Peyer's patch (tissue), 4 donors: ENCODE data around the gene HS6ST3. TPM values are rescaled to one million over a fixed set of nuclear protein-coding genes. Genes with fewer than 3 reads are reported as not detected.

Experiments used
- DNase-seq, 3 donors: peaks; one replicate each; pipeline ENCODE4 v3.0.0-alpha.2; 2017 to 2019
- H3K27ac ChIP-seq, 4 donors: fragments of 200-600 bp; sonication (generic); one replicate each; pipeline ENCODE4 v1.5.1; 2016 to 2019
- H3K27me3 ChIP-seq, 2 donors: fragments of 200-600 bp; sonication (generic); one replicate each; pipeline ENCODE4 v1.5.1; 2019
- H3K36me3 ChIP-seq, 3 donors: fragments of 200-600 bp; sonication (generic); one replicate each; pipeline ENCODE4 v1.5.1; 2016 to 2019
- H3K4me1 ChIP-seq, 4 donors: fragments of 200-600 bp; sonication (generic); one replicate each; pipeline ENCODE4 v1.5.1; 2016 to 2019
- H3K4me3 ChIP-seq, 4 donors: fragments of 200-600 bp; sonication (generic); 1 replicate in 3 of 4; 2 replicates in 1 of 4; pipeline ENCODE4 v1.5.1; 2016 to 2019; ENCODE audit warnings: mild to moderate bottlenecking in 1 of 4
- H3K9me3 ChIP-seq, 4 donors: fragments of 200-600 bp; sonication (generic); one replicate each; pipeline ENCODE4 v1.5.1; 2016 to 2019; ENCODE audit warnings: mild to moderate bottlenecking in 1 of 4
- POLR2A ChIP-seq, 2 donors: fragments of 450-650 bp; IDR thresholded peaks; one replicate each; pipeline ENCODE4 v1.5.1; 2017; ENCODE audit warnings: antibody characterized with exemption in 2 of 2, mild to moderate bottlenecking in 2 of 2, moderate library complexity in 2 of 2
- total RNA-seq, 4 donors: library from RNA; depleted of rRNA; stranded (reverse); fragments of >200 nt; gene quantifications; one replicate each; pipeline ENCODE4 v1.1.0, GENCODE V29; 2016
- TF ChIP-seq, protein P1 (sequence below), 6 experiments: fragments of 450-650 bp in 4 of 6; fragments of 200-600 bp in 2 of 6; sonication (generic) in 1 of 6; IDR thresholded peaks; one replicate each; pipeline ENCODE4 v1.5.1; 2017 to 2019; ENCODE audit warnings: antibody characterized with exemption in 6 of 6, mild to moderate bottlenecking in 3 of 6, moderate library complexity in 1 of 6

The HS6ST3 gene
- total RNA-seq, 4 donors from 2014 or later: 0.09 TPM; not detected in 3

DNA sequence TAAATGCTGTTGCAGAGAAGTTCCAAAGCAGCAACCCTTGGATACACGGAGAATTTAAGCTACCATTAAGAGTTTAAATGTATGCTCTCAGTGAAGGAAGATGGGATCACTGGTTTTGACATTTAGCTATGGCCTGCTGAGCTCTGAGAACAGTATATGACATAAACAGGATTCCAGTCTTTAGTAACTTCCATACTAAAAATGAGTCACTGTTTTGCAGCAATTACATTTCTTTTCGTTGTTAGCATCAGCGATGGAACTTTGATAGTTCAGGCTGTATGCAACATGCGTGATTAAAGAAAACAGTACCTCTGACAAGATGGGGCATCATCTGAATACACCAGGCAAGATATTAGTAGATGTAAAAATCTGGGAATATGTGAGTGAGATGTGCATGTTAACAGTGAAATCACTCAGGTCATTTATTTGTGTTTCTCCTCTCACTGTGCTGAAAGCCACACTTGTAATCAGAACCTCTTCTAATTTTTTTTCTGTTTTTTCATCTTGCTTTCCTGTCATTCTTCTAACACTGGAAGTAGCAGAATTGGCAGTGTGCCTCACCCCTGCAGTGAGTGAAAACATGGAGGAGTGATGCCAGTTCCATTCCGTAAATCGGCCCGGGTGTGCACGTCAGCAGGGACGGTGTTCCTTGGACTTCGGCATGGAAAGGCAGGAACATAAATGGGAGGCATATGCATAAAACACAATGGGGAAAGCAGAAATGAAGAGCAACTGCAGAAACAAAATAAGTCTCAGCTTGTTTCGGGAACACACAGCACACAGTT, 542.8 kb downstream of the HS6ST3 start:
- H3K4me1 ChIP-seq: no peaks in the 10 kb centered on the region
- no peaks in the 10 kb centered on the region for H3K27me3 ChIP-seq
- H3K36me3 ChIP-seq: no peaks in the 10 kb centered on the region
- no peak overlapping the region for H3K4me3 ChIP-seq
- DNase-seq: no peak
- TF ChIP-seq POLR2A (IDR thresholded peaks at IDR 0.05): no peak
- TF ChIP-seq, protein P1, sequence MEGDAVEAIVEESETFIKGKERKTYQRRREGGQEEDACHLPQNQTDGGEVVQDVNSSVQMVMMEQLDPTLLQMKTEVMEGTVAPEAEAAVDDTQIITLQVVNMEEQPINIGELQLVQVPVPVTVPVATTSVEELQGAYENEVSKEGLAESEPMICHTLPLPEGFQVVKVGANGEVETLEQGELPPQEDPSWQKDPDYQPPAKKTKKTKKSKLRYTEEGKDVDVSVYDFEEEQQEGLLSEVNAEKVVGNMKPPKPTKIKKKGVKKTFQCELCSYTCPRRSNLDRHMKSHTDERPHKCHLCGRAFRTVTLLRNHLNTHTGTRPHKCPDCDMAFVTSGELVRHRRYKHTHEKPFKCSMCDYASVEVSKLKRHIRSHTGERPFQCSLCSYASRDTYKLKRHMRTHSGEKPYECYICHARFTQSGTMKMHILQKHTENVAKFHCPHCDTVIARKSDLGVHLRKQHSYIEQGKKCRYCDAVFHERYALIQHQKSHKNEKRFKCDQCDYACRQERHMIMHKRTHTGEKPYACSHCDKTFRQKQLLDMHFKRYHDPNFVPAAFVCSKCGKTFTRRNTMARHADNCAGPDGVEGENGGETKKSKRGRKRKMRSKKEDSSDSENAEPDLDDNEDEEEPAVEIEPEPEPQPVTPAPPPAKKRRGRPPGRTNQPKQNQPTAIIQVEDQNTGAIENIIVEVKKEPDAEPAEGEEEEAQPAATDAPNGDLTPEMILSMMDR (IDR thresholded peaks at IDR 0.05): no peak
- H3K27ac ChIP-seq: no peak overlapping the region
- no peaks in the 10 kb centered on the region for H3K9me3 ChIP-seq

DNA sequence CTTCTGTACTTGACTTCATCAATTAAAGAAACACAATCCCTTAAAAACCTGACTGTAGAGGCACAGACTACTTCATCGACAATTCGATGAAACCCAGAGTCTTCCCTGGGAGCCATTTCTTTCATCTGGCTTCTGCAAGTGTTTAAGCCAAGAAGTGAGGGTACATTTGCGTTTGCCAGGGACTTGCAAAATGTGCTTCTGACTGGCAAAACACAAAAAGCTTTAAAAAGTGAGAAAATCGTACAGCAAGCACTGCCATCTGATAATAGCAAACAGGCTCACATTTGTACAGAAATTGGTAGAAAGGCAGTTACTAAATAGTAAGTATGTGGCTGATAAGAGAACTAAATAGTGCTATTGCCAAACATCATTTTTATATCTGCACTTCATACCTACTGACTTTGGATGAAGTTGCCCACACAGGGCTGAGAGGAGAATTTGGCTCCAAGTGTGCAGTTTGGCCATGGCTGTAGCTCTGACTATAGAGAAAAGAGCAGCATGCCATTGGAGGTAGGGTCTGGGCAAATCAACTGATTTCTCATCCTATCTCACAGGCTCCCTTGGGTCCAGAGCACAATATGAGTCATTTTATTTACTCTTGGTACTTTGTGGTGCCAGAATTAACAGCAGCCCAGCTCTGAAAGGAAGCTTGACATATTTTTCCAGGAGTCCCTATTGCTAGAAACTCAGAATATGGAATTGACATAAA, 546.2 kb downstream of the HS6ST3 start:
- no peak for TF ChIP-seq POLR2A (IDR thresholded peaks at IDR 0.05)
- TF ChIP-seq, protein P1 (IDR thresholded peaks at IDR 0.05): no peak
- H3K27me3 ChIP-seq: no peaks in the 10 kb centered on the region
- no peaks in the 10 kb centered on the region for H3K36me3 ChIP-seq
- H3K4me3 ChIP-seq: no peak overlapping the region
- DNase-seq: no peak
- H3K27ac ChIP-seq: no peak overlapping the region
- H3K4me1 ChIP-seq: no peaks in the 10 kb centered on the region
- no peaks in the 10 kb centered on the region for H3K9me3 ChIP-seq

DNA sequence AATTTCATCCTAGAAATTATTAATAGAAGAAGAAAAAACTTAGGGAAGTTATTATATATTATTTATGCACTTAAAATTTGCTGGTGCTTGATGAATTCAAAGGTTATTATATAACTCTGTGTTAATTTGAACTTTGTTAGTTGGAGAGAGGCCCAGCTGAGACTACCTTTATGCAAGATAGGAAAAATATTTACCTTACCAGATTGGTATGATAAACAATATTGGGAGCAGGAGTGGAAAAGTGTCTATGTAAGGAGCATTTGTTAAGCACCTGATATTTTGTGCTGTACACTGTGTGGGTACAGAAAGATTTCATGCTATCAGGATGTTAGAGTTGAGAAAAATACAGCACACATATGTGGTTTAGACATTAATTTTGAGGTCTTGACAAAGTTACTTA, 547.1 kb downstream of the HS6ST3 start:
- H3K36me3 ChIP-seq: no peaks in the 10 kb centered on the region
- TF ChIP-seq POLR2A (IDR thresholded peaks at IDR 0.05): no peak
- TF ChIP-seq, protein P1 (IDR thresholded peaks at IDR 0.05): no peak
- H3K9me3 ChIP-seq: no peaks in the 10 kb centered on the region
- no peak overlapping the region for H3K4me3 ChIP-seq
- H3K27ac ChIP-seq: no peak overlapping the region
- no peak for DNase-seq
- no peaks in the 10 kb centered on the region for H3K4me1 ChIP-seq
- H3K27me3 ChIP-seq: no peaks in the 10 kb centered on the region

DNA sequence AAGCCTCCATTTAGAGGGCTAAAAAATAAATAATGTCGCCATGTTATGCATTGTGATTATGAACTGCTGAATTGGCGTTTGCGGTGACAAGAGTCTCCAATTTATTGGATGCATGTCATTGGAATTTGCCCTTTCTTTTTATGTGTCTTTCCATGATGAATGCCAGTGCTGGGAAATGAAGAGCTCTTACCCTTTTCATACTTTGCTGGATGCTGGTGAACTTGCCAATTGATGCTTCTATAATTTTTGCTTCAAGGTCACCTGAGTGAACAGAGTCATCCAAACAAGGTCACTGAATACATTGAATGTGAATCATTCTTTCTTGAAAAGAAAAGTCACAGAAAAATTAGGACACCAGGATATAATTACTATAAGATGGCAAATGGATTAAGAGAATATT, 556.2 kb downstream of the HS6ST3 start:
- Histone ChIP-seq H3K9me3 (no peaks in the 10 kb centered on the region), H3K27me3 (no peaks in the 10 kb centered on the region), H3K4me1 (no peaks in the 10 kb centered on the region), H3K36me3 (no peaks in the 10 kb centered on the region), H3K27ac (no peak overlapping the region), H3K4me3 (no peak overlapping the region)
- DNase-seq: no peak
- no peak for TF ChIP-seq POLR2A (IDR thresholded peaks at IDR 0.05)
- TF ChIP-seq, protein P1 (IDR thresholded peaks at IDR 0.05): no peak

DNA sequence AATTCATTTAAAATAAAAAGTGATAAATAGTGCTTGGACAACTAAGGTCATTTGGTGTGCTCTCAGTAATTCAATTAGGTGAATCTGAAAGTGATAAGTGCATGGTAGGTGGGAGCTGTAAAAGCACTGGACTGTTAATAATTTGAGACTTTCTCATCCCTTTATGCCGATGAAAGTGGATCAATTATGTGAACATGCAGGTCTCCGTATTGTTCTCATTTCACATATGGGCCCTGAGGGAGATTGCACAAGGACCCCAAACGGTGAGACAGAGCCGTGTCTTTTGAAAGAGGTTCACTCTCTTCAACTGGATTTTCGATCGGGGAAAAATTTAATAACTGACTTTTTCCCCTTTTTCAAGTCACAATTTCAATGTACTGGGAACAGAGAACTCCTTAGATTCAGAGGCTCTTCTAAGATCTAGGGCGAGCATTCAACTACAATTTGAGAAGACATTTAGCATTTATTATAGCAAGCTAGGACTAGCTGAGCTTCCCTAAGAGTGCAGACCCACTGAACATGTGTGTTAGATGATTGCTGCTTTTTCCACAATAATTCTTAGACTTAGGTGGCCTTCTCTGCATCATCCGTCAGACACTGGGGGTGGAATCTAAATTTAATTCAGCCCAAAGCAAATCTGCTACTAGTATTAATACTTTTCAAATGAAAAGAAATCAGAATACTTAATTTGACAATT, 556.8 kb downstream of the HS6ST3 start:
- Histone ChIP-seq H3K36me3 (no peaks in the 10 kb centered on the region), H3K4me1 (no peaks in the 10 kb centered on the region), H3K9me3 (no peaks in the 10 kb centered on the region), H3K4me3 (no peak overlapping the region), H3K27me3 (no peaks in the 10 kb centered on the region), H3K27ac (no peak overlapping the region)
- TF ChIP-seq, protein P1 (IDR thresholded peaks at IDR 0.05): no peak
- no peak for TF ChIP-seq POLR2A (IDR thresholded peaks at IDR 0.05)
- DNase-seq: no peak
